Fibroblast of villous mesenchyme (primary cell): ENCODE data around the gene SLFNL1. TPM values are rescaled to one million over a fixed set of nuclear protein-coding genes. Genes with fewer than 3 reads are reported as not detected.
A peak's percentile ranks its signal among the peaks of the same experiment; 100 is the strongest.

Source experiments
- DNase-seq: peaks from one replicate; pipeline ENCODE4 v3.0.0-alpha.2; 2010; ENCODE audit warnings: low read depth
- H3K4me3 ChIP-seq: 2 replicates; pipeline ENCODE4 v1.5.1; 2011; ENCODE audit warnings: low read depth, mild to moderate bottlenecking, low read length
- total RNA-seq: library from RNA; depleted of rRNA; stranded (reverse); fragments of >200 nt; gene quantifications from 2 replicates; pipeline ENCODE4 v1.2.3, GENCODE V29; 2012
- TF ChIP-seq, protein P1 (sequence below): IDR thresholded peaks from 2 replicates; pipeline ENCODE4 v1.5.1; 2012; ENCODE audit warnings: low read depth, mild to moderate bottlenecking, low read length; ENCODE audit not compliant: insufficient read depth

SLFNL1 gene
- total RNA-seq, 1 donor: under 0.01 TPM

- H3K4me3 ChIP-seq: no peak overlapping the region
- DNase-seq: no peak
- TF ChIP-seq, protein P1, sequence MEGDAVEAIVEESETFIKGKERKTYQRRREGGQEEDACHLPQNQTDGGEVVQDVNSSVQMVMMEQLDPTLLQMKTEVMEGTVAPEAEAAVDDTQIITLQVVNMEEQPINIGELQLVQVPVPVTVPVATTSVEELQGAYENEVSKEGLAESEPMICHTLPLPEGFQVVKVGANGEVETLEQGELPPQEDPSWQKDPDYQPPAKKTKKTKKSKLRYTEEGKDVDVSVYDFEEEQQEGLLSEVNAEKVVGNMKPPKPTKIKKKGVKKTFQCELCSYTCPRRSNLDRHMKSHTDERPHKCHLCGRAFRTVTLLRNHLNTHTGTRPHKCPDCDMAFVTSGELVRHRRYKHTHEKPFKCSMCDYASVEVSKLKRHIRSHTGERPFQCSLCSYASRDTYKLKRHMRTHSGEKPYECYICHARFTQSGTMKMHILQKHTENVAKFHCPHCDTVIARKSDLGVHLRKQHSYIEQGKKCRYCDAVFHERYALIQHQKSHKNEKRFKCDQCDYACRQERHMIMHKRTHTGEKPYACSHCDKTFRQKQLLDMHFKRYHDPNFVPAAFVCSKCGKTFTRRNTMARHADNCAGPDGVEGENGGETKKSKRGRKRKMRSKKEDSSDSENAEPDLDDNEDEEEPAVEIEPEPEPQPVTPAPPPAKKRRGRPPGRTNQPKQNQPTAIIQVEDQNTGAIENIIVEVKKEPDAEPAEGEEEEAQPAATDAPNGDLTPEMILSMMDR: no peak
Observed at GRCh38 chr1:41006942-41007865, 14.3 kb downstream of the SLFNL1 start.

GRCh38 chr1:41005876-41006275 lies 15.6 kb downstream of the SLFNL1 start:
- TF ChIP-seq, protein P1: no peak
- no peak overlapping the region for H3K4me3 ChIP-seq
- DNase-seq: no peak

DNA sequence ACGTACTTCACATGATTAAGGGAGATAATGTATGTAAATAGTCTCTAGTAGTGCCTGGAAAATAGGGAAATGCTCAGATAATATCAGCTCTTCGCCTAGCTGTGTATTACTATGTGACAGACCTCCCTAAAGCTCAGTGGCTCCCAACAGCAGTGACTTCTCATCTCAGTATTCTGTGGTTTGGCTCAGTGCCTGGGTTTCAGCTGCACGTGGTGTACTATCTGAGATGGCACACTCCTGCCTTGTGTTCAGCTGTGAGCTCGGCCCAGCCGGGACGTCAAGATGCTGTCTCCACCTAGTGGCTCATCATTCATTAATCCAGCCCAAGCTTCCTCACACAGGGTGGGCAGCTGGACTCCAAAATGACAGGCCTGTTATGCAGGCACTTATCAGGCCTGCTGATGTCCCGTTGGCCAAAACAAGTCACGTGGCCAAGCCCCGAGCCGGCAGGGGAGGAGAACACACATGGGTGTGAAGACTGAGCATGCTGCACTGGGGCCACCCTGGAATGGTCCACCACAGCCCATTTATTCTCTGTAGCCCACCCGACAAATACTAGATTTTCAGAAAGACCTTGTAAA lies 17.8 kb downstream of the SLFNL1 start:
- TF ChIP-seq, protein P1: peak; percentile 58
- H3K4me3 ChIP-seq: no peak overlapping the region
- DNase-seq: peak; percentile 99

DNA sequence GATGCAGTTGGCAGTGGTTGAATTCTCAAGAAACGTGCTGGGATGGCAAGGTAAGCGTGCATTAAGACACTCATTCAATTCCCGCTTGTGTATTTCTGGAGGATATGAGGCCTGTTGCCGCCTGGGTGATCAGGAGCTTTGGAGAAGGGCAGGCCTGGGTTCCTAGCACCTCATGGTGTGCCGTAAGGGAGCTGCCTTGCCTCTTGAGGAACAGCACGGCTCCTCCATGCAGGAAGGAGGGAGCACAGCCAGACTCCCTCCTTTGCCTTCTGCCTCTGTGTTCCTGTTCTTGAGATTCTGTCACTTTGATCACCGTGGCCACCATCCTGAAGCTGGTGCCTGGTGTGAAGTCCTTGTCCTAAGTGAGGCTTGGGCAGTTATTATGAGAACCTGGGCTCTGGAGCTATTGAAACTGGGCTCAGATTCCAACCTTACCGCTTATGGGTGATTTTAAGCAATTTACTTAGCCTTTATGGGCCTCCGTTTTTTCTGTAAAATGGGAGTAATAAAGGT lies 18.3 kb downstream of the SLFNL1 start:
- TF ChIP-seq, protein P1: no peak
- DNase-seq: no peak
- no peak overlapping the region for H3K4me3 ChIP-seq

DNA sequence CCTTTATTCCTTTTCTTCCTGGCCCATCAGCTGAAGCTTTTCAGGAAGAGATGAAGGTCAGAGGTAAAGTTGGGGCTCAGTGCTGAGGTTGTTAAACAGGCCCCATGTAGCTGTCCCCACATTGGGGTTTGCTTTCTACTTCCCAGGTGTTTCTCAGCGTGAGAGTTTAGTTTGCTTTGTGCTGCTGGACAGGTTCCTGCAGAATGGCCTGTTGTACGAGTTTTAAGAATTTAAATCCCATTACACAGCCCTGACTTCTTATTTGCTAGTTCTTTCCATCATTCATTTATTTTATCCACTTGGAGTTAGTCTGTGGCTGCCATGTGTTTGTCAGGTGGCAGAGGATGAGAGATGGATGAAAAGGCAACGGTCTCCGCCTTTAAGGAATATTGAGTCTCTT lies 22.9 kb downstream of the SLFNL1 start:
- TF ChIP-seq, protein P1: no peak
- no peak overlapping the region for H3K4me3 ChIP-seq
- no peak for DNase-seq

DNA sequence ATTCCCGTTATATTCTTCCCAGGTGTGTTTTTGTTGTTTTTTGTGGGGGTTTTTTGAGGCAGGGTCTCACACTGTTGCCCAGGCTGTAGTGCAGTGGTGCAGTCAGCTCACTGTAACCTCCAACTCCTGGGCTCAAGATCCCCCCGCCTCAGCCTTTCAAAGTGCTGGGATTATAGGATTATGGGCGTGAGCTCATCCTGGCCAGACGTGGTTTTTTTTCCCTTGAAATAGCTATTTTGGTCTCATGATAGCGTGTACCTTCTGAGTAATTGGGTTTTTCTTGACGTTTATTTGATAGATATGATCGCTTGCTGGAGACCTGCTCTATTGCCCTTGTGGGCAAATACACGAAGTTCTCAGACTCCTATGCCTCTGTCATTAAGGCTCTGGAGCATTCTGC lies 24.4 kb downstream of the SLFNL1 start:
- peak; percentile 83 for DNase-seq
- H3K4me3 ChIP-seq: no peak overlapping the region
- TF ChIP-seq, protein P1: no peak
